SU-DHL-6 (cell line): ENCODE data around the gene CMSS1.

ENCODE experiments used
- EZH2phosphoT487 ChIP-seq: fragments of 200-600 bp; sonication (generic), shearing (Covaris generic); conservative IDR thresholded peaks from 2 replicates; pipeline ENCODE4 v1.6.1; 2018; ENCODE audit warnings: mild to moderate bottlenecking, antibody characterized with exemption, low read length, moderate library complexity, mixed read lengths
- TF ChIP-seq, protein P1 (sequence below): fragments of 200-600 bp; sonication (generic); IDR thresholded peaks from one replicate; pipeline ENCODE4 v1.5.1; 2017; ENCODE audit warnings: antibody characterized with exemption, mild to moderate bottlenecking, low read length, moderate library complexity; ENCODE audit not compliant: insufficient read depth, poor library complexity, severe bottlenecking

- TF ChIP-seq, protein P1, sequence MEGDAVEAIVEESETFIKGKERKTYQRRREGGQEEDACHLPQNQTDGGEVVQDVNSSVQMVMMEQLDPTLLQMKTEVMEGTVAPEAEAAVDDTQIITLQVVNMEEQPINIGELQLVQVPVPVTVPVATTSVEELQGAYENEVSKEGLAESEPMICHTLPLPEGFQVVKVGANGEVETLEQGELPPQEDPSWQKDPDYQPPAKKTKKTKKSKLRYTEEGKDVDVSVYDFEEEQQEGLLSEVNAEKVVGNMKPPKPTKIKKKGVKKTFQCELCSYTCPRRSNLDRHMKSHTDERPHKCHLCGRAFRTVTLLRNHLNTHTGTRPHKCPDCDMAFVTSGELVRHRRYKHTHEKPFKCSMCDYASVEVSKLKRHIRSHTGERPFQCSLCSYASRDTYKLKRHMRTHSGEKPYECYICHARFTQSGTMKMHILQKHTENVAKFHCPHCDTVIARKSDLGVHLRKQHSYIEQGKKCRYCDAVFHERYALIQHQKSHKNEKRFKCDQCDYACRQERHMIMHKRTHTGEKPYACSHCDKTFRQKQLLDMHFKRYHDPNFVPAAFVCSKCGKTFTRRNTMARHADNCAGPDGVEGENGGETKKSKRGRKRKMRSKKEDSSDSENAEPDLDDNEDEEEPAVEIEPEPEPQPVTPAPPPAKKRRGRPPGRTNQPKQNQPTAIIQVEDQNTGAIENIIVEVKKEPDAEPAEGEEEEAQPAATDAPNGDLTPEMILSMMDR: no peak
- no peak for TF ChIP-seq EZH2phosphoT487
These were observed 84.4 kb downstream of the CMSS1 start for GRCh38 chr3:99902091-99902490.
